Naive thymus-derived CD8-positive, alpha-beta T cell (primary cell): ENCODE results near the gene TNRC6A. TPM values are rescaled to one million over a fixed set of nuclear protein-coding genes. Genes with fewer than 3 reads are reported as not detected.
"Not testable (repeated sequence)": the region's sequence is repeated elsewhere in the genome, so short reads cannot be mapped to it uniquely, and the experiment has no call there.

Experiments used
- ATAC-seq, 2 donors: fragments of 150-1000 bp; cut with Tn5 transposase in 1 of 2; sonication (Bioruptor Pico), chemical (Tn5 transposase) in 1 of 2; 1 replicate in 1 of 2; 2 replicates in 1 of 2; pipeline ENCODE4 v1.10.0; 2021; ENCODE audit warnings: mild to moderate bottlenecking in 2 of 2, moderate library complexity in 2 of 2
- POLR2A ChIA-PET: fragments of 350-600 bp; sonication (Branson Sonifier 250); formaldehyde crosslinking; loops from one replicate; lab custom pipeline; 2021; ENCODE audit warnings: antibody characterized with exemption; lab: Charles Lee
- DNase-seq, 10 donors: peaks; one replicate each; pipeline versions ENCODE4 v3.0.0 to v3.0.0-alpha.2; 2020 to 2022
- H3K27ac Mint-ChIP-seq, 10 donors: one replicate each; pipeline ENCODE4 v1.8.0; 2020 to 2022; ENCODE audit warnings: mild to moderate bottlenecking in 10 of 10, mixed read lengths in 10 of 10, moderate library complexity in 4 of 10, inconsistent platforms in 1 of 10
- H3K27me3 Mint-ChIP-seq, 5 donors: one replicate each; pipeline ENCODE4 v1.8.0; 2021 to 2022; ENCODE audit warnings: mixed read lengths in 5 of 5
- H3K36me3 Mint-ChIP-seq, 3 donors: one replicate each; pipeline ENCODE4 v1.8.0; 2020 to 2022; ENCODE audit warnings: mixed read lengths in 3 of 3, mild to moderate bottlenecking in 2 of 3, inconsistent platforms in 1 of 3
- H3K4me1 Mint-ChIP-seq, 4 donors: one replicate each; pipeline ENCODE4 v1.8.0; 2021 to 2022; ENCODE audit warnings: mixed read lengths in 4 of 4
- H3K4me3 Mint-ChIP-seq, 10 donors: one replicate each; pipeline ENCODE4 v1.8.0; 2020 to 2022; ENCODE audit warnings: mild to moderate bottlenecking in 10 of 10, mixed read lengths in 10 of 10, moderate library complexity in 6 of 10, inconsistent platforms in 1 of 10
- H3K9me3 Mint-ChIP-seq, 9 donors: one replicate each; pipeline ENCODE4 v1.8.0; 2020 to 2022; ENCODE audit warnings: mixed read lengths in 9 of 9, mild to moderate bottlenecking in 3 of 9, inconsistent platforms in 1 of 9, moderate library complexity in 1 of 9
- polyA plus RNA-seq, 3 donors: library from polyadenylated mRNA; unstranded; fragments of 300-500 nt; fragmentation: Illumina TruSeq; gene quantifications; one replicate each; pipeline ENCODE4 v1.2.3, GENCODE V29; 2021
- total RNA-seq, 8 experiments: library from RNA in 2 of 8; stranded (reverse) in 2 of 8; gene quantifications; one replicate each; pipeline ENCODE4 v1.2.3 and lab custom pipeline; 2021 to 2026

TNRC6A gene
- total and polyA plus RNA-seq, 5 experiments from 2014 or later = 9.4 to 85.2 (median 12.9) TPM

GRCh38 chr16:24839347-24839972, 110.0 kb downstream of the TNRC6A start:
- no peak for ATAC-seq
- POLR2A ChIA-PET = no interaction called here
- H3K9me3 Mint-ChIP-seq = no peaks in the 10 kb centered on the region
- no peaks in the 10 kb centered on the region for H3K4me1 Mint-ChIP-seq
- DNase-seq = no peak
- H3K27ac Mint-ChIP-seq = no peak overlapping the region
- H3K36me3 Mint-ChIP-seq = peaks cover 0 to 30% (median 16%) of the 10 kb centered on the region in 3 donors
- no peak overlapping the region for H3K4me3 Mint-ChIP-seq
- H3K27me3 Mint-ChIP-seq = peaks cover 0 to 3% (median 0%) of the 10 kb centered on the region in 5 donors

GRCh38 chr16:24841291-24841690, 111.8 kb downstream of the TNRC6A start:
- no peak overlapping the region for H3K4me3 Mint-ChIP-seq
- POLR2A ChIA-PET = no interaction called here
- peaks cover 0 to 15% (median 9%) of the 10 kb centered on the region in 3 donors for H3K36me3 Mint-ChIP-seq
- ATAC-seq = no peak
- H3K27me3 Mint-ChIP-seq = peaks cover 0 to 4% (median 0%) of the 10 kb centered on the region in 5 donors
- no peaks in the 10 kb centered on the region for H3K4me1 Mint-ChIP-seq
- H3K27ac Mint-ChIP-seq = no peak overlapping the region
- DNase-seq = no peak
- no peaks in the 10 kb centered on the region for H3K9me3 Mint-ChIP-seq

DNA sequence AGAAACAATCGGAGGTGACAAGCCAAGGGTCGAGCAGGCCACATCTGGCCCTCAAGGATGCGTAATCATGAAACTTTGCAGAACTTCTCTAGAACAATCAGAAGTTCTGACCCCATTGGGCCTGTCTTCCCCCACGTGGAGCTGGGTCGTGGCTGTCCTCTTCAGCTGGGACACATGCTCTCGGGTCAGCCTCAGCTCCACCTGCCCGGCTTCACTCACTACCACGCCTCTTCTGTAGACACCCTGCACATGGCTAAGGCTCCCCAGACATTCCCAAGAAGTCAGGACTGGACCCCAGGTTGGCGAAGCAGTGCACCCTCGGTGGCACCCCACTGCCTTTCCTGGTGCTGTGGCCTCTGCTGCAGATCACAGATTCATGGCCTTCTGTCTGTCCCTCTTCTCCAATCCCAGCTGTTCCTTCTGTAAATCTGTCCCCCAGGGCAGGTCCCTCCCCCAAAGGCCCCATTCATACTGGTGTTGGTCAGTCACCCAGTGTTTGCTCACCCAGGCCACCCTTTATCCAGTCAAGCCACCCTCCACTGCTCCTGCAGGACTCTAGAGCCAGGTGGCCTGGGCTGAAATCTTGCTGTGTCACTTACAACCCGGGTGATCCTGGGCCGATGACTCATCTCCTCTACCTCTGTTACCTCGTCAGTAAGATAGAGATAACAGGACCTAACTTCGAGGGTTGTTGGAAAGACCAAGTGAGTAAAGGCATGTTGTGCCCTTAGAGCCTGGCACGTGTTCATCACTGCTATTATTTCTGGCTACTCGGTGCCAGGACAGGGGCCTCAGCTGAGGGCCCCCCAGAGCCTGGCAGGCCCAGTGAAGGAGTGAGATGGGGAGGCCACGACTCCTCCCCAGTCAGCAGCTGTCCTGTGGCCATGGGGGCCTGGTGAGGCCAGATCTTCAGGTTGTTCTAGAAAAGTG, 114.9 kb downstream of the TNRC6A start:
- no peaks in the 10 kb centered on the region for H3K9me3 Mint-ChIP-seq
- POLR2A ChIA-PET = no interaction called here
- peaks cover 0 to 13% (median 9%) of the 10 kb centered on the region in 3 donors for H3K36me3 Mint-ChIP-seq
- DNase-seq (no peak), ATAC-seq (no peak)
- H3K27ac Mint-ChIP-seq = peak overlapping the region in 1 of 10 donors; percentile 48
- H3K4me1 Mint-ChIP-seq = no peaks in the 10 kb centered on the region
- no peak overlapping the region for H3K4me3 Mint-ChIP-seq
- peaks cover 0 to 10% (median 1%) of the 10 kb centered on the region in 5 donors for H3K27me3 Mint-ChIP-seq

DNA sequence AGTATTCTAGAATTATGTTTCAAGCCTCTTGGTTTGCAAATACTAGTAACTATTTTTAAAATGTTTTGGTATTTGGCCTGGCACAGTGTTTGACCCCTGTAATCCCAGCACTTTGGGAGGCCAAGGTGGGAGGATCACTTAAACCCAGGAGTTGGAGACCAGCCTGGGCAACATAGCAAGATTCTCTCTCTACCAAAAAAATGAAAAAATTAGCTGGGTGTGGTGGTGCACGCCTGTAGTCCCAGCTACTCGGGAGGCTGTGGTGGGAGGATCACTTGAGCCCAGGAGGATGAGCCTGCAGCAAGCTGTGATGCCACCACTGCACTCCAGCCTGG, 115.5 kb downstream of the TNRC6A start:
- Mint-ChIP-seq H3K36me3 (peaks cover 0 to 13% (median 9%) of the 10 kb centered on the region in 3 donors), H3K27me3 (peaks cover 0 to 10% (median 1%) of the 10 kb centered on the region in 5 donors)
- H3K4me3 Mint-ChIP-seq, POLR2A ChIA-PET, H3K9me3 Mint-ChIP-seq, DNase-seq, H3K27ac Mint-ChIP-seq, H3K4me1 Mint-ChIP-seq, ATAC-seq: not testable (repeated sequence)

GRCh38 chr16:24845726-24846547, 116.5 kb downstream of the TNRC6A start, which contains the start of gene SLC5A11:
Gene SLC5A11, plus strand, starts transcription at chr16:24845963. Its CDS starts 12,681 bp downstream, at chr16:24858644.
- no peak within 1 kb of the TSS for H3K4me3 Mint-ChIP-seq
- ATAC-seq = no peak
- peaks cover 0 to 3% (median 0%) of the 10 kb centered on the region in 4 donors for H3K4me1 Mint-ChIP-seq
- POLR2A ChIA-PET = no interaction called here
- H3K27ac Mint-ChIP-seq = no peak within 1 kb of the TSS
- peaks cover 0 to 10% (median 1%) of the 10 kb centered on the region in 5 donors for H3K27me3 Mint-ChIP-seq
- H3K9me3 Mint-ChIP-seq = no peaks in the 10 kb centered on the region
- peaks cover 0 to 13% (median 9%) of the 10 kb centered on the region in 3 donors for H3K36me3 Mint-ChIP-seq
- DNase-seq = no peak

DNA sequence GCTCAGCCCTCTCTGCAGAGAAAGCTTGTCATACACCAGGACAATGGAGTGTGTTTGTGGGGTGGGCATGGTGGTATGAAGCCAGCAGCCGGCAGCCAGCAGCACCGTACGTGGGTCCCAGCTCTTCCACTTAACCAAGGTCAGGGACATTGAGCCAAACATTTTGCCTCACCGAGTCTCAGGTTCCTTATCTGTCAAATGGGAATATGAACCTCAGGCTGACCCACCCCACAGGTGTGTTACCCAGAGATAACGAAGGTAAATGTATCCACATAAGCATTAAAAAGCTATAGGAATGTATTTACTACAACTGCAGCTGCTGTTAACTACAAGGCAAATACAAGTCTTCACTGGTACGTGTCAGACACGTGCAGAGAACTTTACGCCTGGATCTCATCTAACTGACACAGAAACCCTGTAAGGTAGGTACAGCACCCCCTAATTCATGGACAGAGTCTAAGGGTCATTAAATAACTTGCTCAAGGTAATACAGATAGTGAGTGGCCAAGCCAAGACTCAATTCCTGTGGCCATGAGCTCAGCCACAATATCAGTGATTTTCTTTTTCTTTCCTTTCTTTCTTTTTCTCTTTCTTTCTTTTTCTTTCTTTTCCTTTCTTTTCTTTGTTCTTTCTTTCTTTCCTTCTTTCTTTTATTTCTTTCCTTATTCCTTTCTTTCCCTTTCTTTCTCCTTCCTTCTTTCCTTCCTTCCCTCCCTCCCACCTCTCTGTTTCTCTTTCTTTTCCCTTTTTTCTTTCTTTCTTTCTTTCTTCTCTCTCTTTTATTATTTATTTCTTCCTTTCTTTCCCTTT, 117.3 kb downstream of the TNRC6A start:
- Mint-ChIP-seq H3K9me3 (no peaks in the 10 kb centered on the region), H3K36me3 (peaks cover 0 to 13% (median 9%) of the 10 kb centered on the region in 3 donors), H3K27ac (peak overlapping the region in 1 of 10 donors; percentile 9), H3K4me3 (no peak overlapping the region), H3K4me1 (peaks cover 0 to 3% (median 0%) of the 10 kb centered on the region in 4 donors), H3K27me3 (peaks cover 0 to 10% (median 1%) of the 10 kb centered on the region in 5 donors)
- POLR2A ChIA-PET = no interaction called here
- no peak for ATAC-seq
- no peak for DNase-seq

GRCh38 chr16:24847358-24847664, 117.9 kb downstream of the TNRC6A start:
- DNase-seq = no peak
- Mint-ChIP-seq H3K27me3 (peaks cover 0 to 10% (median 1%) of the 10 kb centered on the region in 5 donors), H3K9me3 (no peaks in the 10 kb centered on the region), H3K27ac (peak overlapping the region in 1 of 10 donors; percentile 9), H3K36me3 (peaks cover 0 to 11% (median 9%) of the 10 kb centered on the region in 3 donors), H3K4me3 (no peak overlapping the region), H3K4me1 (peaks cover 0 to 3% (median 0%) of the 10 kb centered on the region in 4 donors)
- ATAC-seq = no peak
- POLR2A ChIA-PET = no interaction called here

DNA sequence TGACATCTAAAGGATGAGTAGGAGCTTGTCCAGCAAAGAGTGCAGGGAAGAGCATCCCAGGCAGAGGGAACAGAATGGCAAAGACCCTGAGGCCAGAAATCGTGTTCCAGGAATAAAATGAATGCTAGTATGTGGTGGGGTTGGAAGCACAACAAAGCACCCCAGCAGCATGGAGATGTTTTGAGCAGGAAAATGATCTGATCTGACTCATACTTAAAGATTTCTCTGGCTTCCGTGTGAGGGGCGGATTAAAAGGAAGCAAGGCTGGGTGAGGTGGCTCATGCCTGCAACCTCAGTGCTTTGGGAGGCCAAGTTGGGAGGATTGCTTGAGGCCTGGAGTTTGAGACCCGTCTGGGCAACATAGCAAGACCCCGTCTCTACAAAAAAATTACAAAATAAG, 118.6 kb downstream of the TNRC6A start:
- peaks cover 0 to 3% (median 0%) of the 10 kb centered on the region in 4 donors for H3K4me1 Mint-ChIP-seq
- H3K27me3 Mint-ChIP-seq = peaks cover 0 to 10% (median 1%) of the 10 kb centered on the region in 5 donors
- DNase-seq (no peak), ATAC-seq (no peak)
- no peaks in the 10 kb centered on the region for H3K9me3 Mint-ChIP-seq
- H3K36me3 Mint-ChIP-seq = peaks cover 0 to 9% (median 8%) of the 10 kb centered on the region in 3 donors
- no peak overlapping the region for H3K27ac Mint-ChIP-seq
- POLR2A ChIA-PET = no interaction called here
- no peak overlapping the region for H3K4me3 Mint-ChIP-seq

GRCh38 chr16:24849641-24850040, 120.2 kb downstream of the TNRC6A start:
- POLR2A ChIA-PET = no interaction called here

GRCh38 chr16:24850289-24850938, 121.0 kb downstream of the TNRC6A start:
- POLR2A ChIA-PET = no interaction called here
- H3K4me3 Mint-ChIP-seq = no peak overlapping the region
- H3K9me3 Mint-ChIP-seq = no peaks in the 10 kb centered on the region
- ATAC-seq = no peak
- no peak for DNase-seq
- H3K27me3 Mint-ChIP-seq = peaks cover 0 to 10% (median 0%) of the 10 kb centered on the region in 5 donors
- H3K27ac Mint-ChIP-seq = no peak overlapping the region
- peaks cover 0 to 5% (median 0%) of the 10 kb centered on the region in 4 donors for H3K4me1 Mint-ChIP-seq
- H3K36me3 Mint-ChIP-seq = peaks cover 0 to 3% (median 0%) of the 10 kb centered on the region in 3 donors

More at GRCh38 chr16:24849641-24850040, 120.2 kb downstream of the TNRC6A start:
- no peak for ATAC-seq
- DNase-seq = no peak
- Mint-ChIP-seq H3K9me3 (no peaks in the 10 kb centered on the region), H3K27me3 (peaks cover 0 to 10% (median 0%) of the 10 kb centered on the region in 5 donors), H3K4me3 (no peak overlapping the region), H3K4me1 (peaks cover 0 to 5% (median 0%) of the 10 kb centered on the region in 4 donors), H3K36me3 (peaks cover 0 to 3% (median 0%) of the 10 kb centered on the region in 3 donors), H3K27ac (no peak overlapping the region)

DNA sequence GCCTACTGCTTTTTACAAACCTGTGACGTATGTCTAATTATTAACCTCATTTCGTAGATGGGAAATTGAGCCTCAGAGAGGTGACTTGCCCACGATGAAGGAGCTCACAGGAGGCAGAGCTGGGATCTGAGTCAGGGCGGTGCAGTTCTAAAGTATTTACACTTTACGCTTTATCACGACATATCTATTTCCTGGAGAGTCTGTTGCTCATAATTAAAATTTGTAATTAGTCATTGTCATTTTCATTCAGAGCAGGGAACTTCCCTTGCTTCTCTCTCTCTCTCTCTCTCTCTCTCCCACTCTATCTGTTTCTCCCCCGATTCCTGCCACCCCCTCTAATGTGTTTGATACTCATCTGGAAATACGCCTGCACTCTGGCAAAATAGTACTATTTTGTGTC, 122.2 kb downstream of the TNRC6A start:
- ATAC-seq (no peak), DNase-seq (no peak)
- H3K9me3 Mint-ChIP-seq = no peaks in the 10 kb centered on the region
- H3K27ac Mint-ChIP-seq = peak overlapping the region in 1 of 10 donors; percentile 60
- peaks cover 0 to 3% (median 0%) of the 10 kb centered on the region in 3 donors for H3K36me3 Mint-ChIP-seq
- POLR2A ChIA-PET = no interaction called here
- peaks cover 0 to 5% (median 0%) of the 10 kb centered on the region in 4 donors for H3K4me1 Mint-ChIP-seq
- peaks cover 0 to 10% (median 1%) of the 10 kb centered on the region in 5 donors for H3K27me3 Mint-ChIP-seq
- no peak overlapping the region for H3K4me3 Mint-ChIP-seq
